BJ (cell line): ENCODE results near the gene BEND7. TPM values are rescaled to one million over a fixed set of nuclear protein-coding genes. Genes with fewer than 3 reads are reported as not detected.

Experiments
- CTCF ChIA-PET: fragments of 350-600 bp; formaldehyde crosslinking; extraction: SDS; loops from one replicate; lab custom pipeline; 2021; ENCODE audit warnings: antibody characterized with exemption, inconsistent platforms; lab: Yijun Ruan, JAX
- POLR2A ChIA-PET: fragments of 300-600 bp; sonication (Branson Sonifier 250); formaldehyde crosslinking; extraction: SDS; loops from one replicate; lab custom pipeline; 2021; ENCODE audit warnings: antibody characterized with exemption; lab: Charles Lee
- DNase-seq: peaks from one replicate; pipeline ENCODE4 v3.0.0-alpha.2; 2011; ENCODE audit warnings: low read depth
- H3K27me3 ChIP-seq: 2 replicates; pipeline ENCODE4 v1.6.0; 2011; ENCODE audit warnings: low read length; ENCODE audit not compliant: control insufficient read depth, insufficient read depth
- H3K36me3 ChIP-seq: 2 replicates; pipeline ENCODE4 v1.5.1; 2011; ENCODE audit warnings: low read length; ENCODE audit not compliant: control insufficient read depth, insufficient read depth
- H3K4me3 ChIP-seq: 2 replicates; pipeline ENCODE4 v1.5.1; 2011; ENCODE audit warnings: low read depth, mild to moderate bottlenecking, control low read depth, low read length
- CTCF ChIP-seq: IDR thresholded peaks from 2 replicates; pipeline ENCODE4 v1.5.1; 2011; ENCODE audit warnings: low read depth, mild to moderate bottlenecking, control low read depth, inconsistent platforms, low read length, moderate library complexity; ENCODE audit not compliant: insufficient read depth
- polyA plus RNA-seq: library from polyadenylated mRNA; depleted of rRNA; stranded (reverse); fragments of >200 nt; gene quantifications from 2 replicates; pipeline ENCODE4 v1.2.3, GENCODE V29; 2011

BEND7 gene
- polyA plus RNA-seq, 1 experiment, result 4.5 TPM

GRCh38 chr10:13492493-13493180 is 36.2 kb downstream of the BEND7 start:
- Histone ChIP-seq H3K27me3 (no peaks in the 10 kb centered on the region), H3K36me3 (peaks cover 2% of the 10 kb centered on the region), H3K4me3 (no peak overlapping the region)
- no peak for DNase-seq
- ChIA-PET POLR2A (no interaction called here), CTCF (no interaction called here)
- no peak for TF ChIP-seq CTCF

DNA sequence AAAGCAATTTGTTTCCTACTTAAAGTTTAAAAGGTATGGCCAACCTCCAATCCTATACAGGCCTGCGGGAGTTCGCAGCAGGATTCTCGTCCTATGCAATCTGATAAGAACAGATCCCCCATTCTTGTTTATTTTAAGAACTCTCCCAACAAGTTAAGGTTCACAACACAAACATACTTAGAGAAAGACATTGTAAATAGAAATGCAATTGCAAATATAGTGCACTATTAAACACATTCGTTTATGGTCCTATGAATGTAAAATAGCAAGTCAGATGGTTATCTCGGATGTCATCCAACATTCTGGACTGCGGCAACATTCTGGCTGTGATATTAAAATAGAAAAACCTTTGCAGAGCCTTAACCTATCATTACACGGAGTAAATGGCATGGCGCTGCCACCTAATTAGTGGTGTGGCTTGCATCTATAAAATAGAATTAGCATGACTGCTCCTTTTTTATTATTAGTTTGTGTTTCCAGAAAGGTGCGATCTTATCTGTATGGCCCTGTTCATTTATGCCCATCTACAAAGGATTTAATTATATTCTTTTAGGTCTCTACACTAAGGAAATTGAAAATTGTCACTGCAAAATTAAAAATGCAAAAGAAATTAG is 37.0 kb downstream of the BEND7 start:
- ChIA-PET POLR2A (no interaction called here), CTCF (no interaction called here)
- Histone ChIP-seq H3K36me3 (peaks cover 2% of the 10 kb centered on the region), H3K4me3 (no peak overlapping the region), H3K27me3 (no peaks in the 10 kb centered on the region)
- no peak for TF ChIP-seq CTCF
- no peak for DNase-seq

DNA sequence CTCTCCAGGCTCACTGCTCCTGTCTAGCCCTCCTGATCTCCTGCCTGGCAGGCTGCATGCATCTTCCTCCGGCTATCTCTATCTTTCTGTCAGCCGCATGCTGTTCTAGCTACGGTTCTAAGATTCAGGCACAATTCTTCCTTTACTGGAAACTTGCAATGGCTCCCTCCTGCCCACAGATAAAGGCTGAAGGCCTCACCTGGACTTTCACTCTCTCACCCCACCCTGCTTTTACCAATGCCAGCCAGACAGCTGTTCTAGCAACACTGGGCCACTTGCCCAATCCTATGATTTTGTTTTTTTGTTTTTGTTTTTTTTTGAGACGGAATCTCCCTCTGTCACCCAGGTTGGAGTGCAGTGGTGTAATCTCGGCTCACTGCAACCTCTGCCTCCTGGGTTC is 38.3 kb downstream of the BEND7 start:
- Histone ChIP-seq H3K36me3 (peaks cover 2% of the 10 kb centered on the region), H3K4me3 (no peak overlapping the region), H3K27me3 (no peaks in the 10 kb centered on the region)
- POLR2A ChIA-PET, result no interaction called here
- no peak for TF ChIP-seq CTCF
- CTCF ChIA-PET, result no interaction called here
- no peak for DNase-seq

GRCh38 chr10:13489035-13489599 is 39.7 kb downstream of the BEND7 start:
- no peak for DNase-seq
- no peak overlapping the region for H3K4me3 ChIP-seq
- ChIA-PET POLR2A (no interaction called here), CTCF (no interaction called here)
- TF ChIP-seq CTCF, result no peak
- H3K27me3 ChIP-seq, result no peaks in the 10 kb centered on the region
- H3K36me3 ChIP-seq, result peaks cover 2% of the 10 kb centered on the region

DNA sequence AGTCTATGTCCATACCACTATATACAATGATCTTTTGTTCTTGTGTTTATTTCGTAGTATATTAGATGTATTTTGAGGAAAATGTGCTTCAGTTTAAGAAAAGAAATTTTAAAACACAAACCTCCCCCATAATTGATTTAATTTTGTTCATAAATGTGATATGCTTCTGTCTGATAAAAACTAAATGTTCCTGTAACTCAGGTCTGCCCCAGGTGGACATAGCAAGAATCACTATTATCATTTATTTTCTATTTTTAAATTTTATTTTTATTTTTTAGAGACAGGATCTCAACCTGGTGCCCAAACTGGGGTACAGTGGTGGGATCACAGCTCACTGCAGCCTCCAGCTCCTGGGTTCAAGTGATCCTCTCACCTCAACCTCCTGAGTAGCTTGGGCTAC is 43.2 kb downstream of the BEND7 start:
- Histone ChIP-seq H3K4me3 (no peak overlapping the region), H3K36me3 (peaks cover 2% of the 10 kb centered on the region), H3K27me3 (no peaks in the 10 kb centered on the region)
- ChIA-PET POLR2A (no interaction called here), CTCF (interaction anchor here (1.4 kb wide), 1 partner anchor 17 kb away, joined by 3 read pairs; no protein-coding TSS in a partner anchor)
- DNase-seq, result no peak
- peak; percentile 50 for TF ChIP-seq CTCF
